Hematopoietic multipotent progenitor cell treated with erythropoietin and hydrocortisone succinate and interleukin-3 and kit ligand, for 15 days (in vitro differentiated cells): Measurements from ENCODE around the gene OR6C65.

Experiments used
- DNase-seq: peaks from one replicate; pipeline ENCODE4 v3.0.0-alpha.2; 2015; ENCODE audit warnings: low spot score

Gene OR6C65

DNA sequence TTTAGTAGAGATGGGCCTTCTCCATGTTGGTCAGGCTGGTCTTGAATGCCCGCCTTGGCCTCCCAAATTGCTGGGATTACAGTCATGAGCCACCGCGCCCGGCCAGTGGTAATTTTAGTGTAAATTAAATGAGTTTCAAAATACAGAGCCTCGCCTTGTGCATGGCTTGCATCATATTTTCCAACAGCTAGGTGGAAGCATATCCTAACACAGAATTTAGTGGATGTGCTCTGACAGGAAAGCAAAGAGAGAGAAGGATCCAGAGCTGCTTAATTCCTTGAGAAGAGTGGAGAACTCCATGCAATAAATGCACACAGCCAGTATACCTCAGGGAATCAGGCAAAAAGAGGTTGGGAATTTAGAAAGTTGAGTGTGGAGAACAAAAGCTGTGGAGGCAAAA lies 46.0 kb downstream of the OR6C65 start:
- DNase-seq: no peak

DNA sequence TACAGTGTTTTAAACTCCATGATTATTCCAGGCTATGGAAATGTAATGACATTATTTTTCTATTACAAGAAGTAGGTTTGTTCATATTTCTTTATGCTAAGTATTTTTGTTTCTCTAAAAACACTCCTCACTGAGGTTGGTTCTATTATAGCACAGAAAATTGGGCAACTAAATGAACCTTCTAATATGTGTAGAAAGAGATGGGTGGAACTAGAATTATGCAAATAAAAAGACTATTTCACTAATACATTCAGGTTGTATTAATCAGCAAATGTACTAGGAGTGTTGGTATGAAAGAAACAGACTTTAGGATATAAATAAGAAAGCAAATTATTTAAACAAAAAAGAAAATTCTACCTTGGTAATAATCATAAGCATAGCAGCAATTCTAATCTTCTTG lies 48.5 kb downstream of the OR6C65 start:
- DNase-seq: no peak
